Stimulated activated CD4-positive, alpha-beta T cell treated with anti-CD3 and anti-CD28 coated beads, TNF-alpha, amount 100 ng/mL, for 48 hours (primary cell): ENCODE results near the gene OSBPL1A.

Experiments
- DNase-seq, 3 donors: peaks; one replicate each; pipeline ENCODE4 v3.0.0-alpha.2; 2020; ENCODE audit warnings: low read depth in 3 of 3

The OSBPL1A gene

GRCh38 chr18:24219561-24220317 is 177.9 kb downstream of the OSBPL1A start:
- no peak for DNase-seq

- DNase-seq, result no peak
These were observed 182.7 kb downstream of the OSBPL1A start for GRCh38 chr18:24214913-24215312.

- DNase-seq, result no peak
These were observed 183.5 kb downstream of the OSBPL1A start for GRCh38 chr18:24214144-24214543.

GRCh38 chr18:24212939-24213338 is 184.7 kb downstream of the OSBPL1A start:
- no peak for DNase-seq

- no peak for DNase-seq
These were observed 188.1 kb downstream of the OSBPL1A start for GRCh38 chr18:24209558-24209957.

- DNase-seq, result no peak
These were observed 189.2 kb downstream of the OSBPL1A start for GRCh38 chr18:24208270-24209035.

- no peak for DNase-seq
These were observed 192.7 kb downstream of the OSBPL1A start for GRCh38 chr18:24204904-24205303.

- DNase-seq, result no peak
These were observed 195.6 kb downstream of the OSBPL1A start for GRCh38 chr18:24201699-24202687.

- DNase-seq, result no peak
These were observed 196.9 kb downstream of the OSBPL1A start for GRCh38 chr18:24200494-24201290.

- DNase-seq, result no peak
These were observed 198.2 kb downstream of the OSBPL1A start for GRCh38 chr18:24199372-24199962.

GRCh38 chr18:24198461-24198860 is 199.2 kb downstream of the OSBPL1A start:
- no peak for DNase-seq

- DNase-seq, result no peak
These were observed 200.2 kb downstream of the OSBPL1A start for GRCh38 chr18:24197412-24197811.

GRCh38 chr18:24196764-24197163 is 200.9 kb downstream of the OSBPL1A start:
- no peak for DNase-seq

GRCh38 chr18:24195296-24196053 is 202.1 kb downstream of the OSBPL1A start:
- DNase-seq, result no peak

- DNase-seq, result no peak
These were observed 207.0 kb downstream of the OSBPL1A start for GRCh38 chr18:24190590-24190989.

GRCh38 chr18:24189664-24190346 is 207.8 kb downstream of the OSBPL1A start:
- no peak for DNase-seq

GRCh38 chr18:24189007-24189528 is 208.6 kb downstream of the OSBPL1A start:
- no peak for DNase-seq

- no peak for DNase-seq
These were observed 209.5 kb downstream of the OSBPL1A start for GRCh38 chr18:24188120-24188519.

GRCh38 chr18:24187689-24188088 is 209.9 kb downstream of the OSBPL1A start:
- no peak for DNase-seq
